Limb (tissue), 2 donors: ENCODE data around the gene STX18.
"Not testable (repeated sequence)": the region's sequence is repeated elsewhere in the genome, so short reads cannot be mapped to it uniquely, and the experiment has no call there.

Experiments used
- DNase-seq, 2 donors: peaks; one replicate each; pipeline ENCODE4 v3.0.0-alpha.2; 2016; ENCODE audit errors: extremely low spot score in 2 of 2

STX18 gene

DNA sequence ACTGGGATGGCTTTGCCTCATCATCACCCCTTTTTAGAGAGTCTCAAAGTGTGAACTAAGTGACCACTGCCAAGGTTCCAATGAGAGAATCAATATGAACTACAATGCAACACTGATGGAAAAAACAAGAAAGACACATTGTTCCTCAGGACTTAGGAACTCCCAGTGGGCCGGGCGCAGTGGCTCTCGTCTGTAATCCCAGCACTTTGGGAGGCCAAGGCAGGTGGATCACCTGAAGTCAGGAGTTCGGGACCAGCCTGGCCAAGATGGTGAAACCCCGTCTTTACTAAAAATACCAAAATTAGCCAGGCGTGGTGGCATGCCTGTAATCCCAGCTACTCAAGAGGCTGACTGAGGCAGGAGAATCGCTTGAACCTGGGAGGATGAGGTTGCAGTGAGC, 119.7 kb downstream of the STX18 start:
- DNase-seq: not testable (repeated sequence)

DNA sequence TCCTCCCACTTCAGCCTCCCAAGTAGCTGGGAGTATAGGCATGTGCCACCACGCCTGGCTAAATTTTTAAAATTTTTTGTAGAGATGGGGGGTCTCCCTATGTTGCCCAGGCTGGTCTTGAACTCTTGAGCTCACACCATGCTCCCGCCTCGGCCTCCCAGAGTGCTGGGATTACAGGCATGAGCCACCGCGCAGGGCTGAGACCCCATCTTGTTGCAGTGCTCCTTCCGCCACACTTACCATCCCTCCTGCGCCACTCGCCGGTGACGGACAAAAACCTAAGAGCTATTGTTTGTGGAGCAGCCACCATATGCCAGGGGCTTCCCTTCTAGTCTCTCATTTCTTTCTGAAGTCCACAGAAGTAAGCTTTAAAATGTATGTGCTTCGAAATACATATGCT, 120.5 kb downstream of the STX18 start:
- peak in 1 of 2 donors; percentile 13 for DNase-seq

DNA sequence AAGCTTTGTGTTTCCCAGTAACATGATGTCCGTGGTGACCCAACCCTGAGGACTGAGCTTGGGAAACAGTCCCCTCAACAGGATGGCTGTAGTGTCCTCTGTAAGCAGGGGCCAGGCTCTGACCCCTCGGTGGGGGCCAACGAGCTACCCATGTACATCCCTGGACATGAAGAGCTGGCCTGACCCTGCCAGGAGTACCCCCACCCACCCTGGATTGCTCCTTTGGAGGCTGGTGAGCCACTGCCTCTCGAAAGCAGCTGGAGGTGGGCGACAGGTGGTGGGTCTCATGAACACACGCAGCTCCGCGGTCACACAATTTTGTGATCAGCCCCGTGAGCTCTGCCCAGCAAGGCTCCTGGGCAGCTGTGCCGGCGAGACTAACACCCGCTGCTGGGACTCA, 121.4 kb downstream of the STX18 start:
- DNase-seq: peak in 1 of 2 donors; percentile 15

DNA sequence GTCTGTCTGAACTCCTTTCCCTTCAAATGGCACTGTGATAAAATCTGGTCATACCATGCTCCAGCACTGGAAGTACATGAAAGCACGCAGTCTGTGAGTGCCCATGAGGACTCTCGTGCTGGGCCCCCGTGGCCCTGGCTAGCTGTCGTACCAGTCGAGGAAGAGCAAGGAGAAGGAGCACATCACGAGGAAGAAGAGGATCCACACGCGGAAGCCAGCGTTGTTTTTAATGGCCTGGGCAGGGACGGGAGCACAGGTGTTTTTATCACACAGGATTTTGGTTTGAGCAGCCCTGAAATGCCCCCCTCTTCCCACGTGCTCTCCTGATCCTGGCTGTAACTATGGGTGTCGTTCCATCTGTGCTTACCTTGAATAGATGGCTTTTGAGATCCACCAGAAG, 122.0 kb downstream of the STX18 start:
- DNase-seq: peak in 1 of 2 donors; percentile 8

DNA sequence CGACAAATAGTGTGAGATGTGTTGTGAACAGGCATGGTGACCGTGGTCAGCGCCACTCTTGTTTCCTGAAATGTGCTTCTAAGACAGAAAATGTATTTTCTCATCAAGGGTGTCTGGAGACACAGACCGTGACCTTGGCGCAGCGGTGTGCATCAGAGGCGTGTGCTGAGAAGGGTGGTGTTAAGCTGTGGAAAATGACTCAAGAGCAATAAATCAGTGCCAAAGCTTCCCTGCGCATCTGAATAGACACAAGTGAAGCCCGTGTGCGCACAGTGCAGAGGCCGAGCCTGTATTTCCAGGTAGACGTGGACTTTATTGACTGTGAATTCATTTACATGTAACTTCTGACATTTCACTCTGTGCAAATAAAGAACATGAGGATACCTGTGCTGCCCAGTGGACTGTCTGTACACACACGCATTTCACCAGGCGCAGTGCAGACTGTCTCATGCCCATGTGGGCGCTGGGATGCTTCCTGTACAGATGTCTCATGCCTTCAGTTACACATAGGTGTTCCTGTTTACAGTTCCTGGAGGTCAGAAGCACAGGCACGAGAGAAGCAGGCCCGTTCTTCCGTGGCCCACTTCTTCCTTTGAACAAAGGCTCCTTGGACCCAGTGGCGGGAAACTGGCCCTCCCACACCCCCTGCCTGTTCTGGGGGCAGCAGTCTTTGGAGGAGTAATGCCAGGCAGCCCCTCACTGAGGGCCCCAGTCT, 123.0 kb downstream of the STX18 start:
- peak in 1 of 2 donors; percentile 14 for DNase-seq

DNA sequence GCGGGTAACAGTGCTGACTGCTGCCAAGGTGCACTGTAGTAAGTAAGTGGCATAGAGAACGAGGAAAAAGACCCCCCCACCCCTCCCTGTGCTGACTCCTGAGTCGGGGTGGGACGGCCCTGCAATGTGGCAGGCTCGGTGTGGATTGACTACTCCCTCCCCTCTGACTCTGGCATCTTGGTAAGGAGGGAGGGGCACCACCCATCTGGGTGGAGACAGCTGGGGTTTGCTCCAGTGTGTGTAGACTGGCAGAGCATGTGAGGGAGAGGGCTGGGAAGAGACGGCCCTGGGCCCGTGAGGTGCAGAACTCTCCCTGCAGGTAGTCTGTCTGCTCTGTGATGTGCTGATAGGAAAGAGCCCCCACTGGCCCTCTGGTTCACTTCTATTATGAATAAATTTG, 124.0 kb downstream of the STX18 start:
- peak in 1 of 2 donors; percentile 24 for DNase-seq

DNA sequence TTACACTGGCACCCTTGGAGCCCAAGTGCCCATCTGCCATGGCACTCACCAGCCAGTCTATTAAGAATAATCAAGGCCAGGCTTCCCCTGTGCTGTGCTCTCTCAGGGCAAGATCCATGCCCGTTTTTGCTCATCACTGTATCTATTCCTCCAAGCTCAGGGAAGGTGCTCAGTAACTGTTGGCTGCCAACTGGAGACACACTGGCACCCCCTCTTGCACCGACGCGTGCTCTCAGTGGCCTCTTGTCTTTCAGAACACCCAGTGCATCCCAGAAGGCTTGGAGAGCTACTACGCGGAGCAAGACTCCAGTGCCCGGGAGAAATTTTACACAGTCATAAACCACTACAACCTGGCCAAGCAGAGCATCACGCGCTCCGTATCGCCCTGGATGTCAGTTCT, 124.9 kb downstream of the STX18 start:
- DNase-seq: no peak

DNA sequence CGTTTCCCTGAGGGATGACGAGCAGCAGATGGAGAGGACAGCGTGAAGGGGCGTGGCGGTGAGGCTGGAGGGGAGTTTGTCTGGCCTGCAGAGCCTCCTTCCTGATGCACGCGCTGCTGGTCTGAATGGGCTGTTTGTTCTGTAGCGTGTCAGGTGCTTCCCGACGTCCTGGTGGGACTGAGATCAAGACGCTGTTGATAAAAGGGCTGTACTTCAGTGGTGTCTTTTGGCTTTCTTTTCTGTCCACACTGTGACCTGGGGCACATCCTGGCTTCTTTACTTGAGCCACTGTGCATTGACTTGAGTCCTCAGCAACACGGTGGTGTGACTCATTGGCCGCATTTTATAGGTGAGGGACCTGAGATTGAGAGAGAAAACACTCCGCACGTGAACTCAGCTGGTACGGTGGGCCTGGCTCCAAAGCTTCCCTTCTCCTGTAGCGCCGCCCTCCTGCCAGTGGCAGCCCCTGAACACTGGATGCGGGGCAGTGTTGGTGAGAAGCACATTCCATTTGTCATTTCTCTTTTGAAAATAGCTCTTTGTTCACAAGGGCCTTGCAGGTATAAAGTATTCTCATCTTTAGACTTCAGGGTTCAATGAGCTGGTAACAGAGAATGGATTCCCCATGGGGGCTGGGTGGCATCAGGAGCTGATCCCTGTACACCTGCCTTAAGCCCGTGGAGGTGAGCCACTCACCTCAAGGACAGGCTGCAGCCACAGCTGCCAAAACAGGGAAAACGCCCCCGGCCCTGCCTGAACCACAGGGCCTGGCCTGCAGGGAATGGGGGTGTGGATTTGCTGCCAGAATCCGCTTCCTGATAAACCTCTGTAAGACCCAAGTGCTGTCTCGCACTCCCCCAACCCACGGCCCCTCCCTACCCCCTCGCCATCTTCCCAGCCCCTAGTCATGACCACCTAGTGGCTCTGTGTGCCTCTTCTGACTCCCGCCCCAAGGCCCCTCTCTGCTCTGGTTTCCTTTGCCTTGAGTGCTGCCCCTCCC, 125.7 kb downstream of the STX18 start:
- no peak for DNase-seq

DNA sequence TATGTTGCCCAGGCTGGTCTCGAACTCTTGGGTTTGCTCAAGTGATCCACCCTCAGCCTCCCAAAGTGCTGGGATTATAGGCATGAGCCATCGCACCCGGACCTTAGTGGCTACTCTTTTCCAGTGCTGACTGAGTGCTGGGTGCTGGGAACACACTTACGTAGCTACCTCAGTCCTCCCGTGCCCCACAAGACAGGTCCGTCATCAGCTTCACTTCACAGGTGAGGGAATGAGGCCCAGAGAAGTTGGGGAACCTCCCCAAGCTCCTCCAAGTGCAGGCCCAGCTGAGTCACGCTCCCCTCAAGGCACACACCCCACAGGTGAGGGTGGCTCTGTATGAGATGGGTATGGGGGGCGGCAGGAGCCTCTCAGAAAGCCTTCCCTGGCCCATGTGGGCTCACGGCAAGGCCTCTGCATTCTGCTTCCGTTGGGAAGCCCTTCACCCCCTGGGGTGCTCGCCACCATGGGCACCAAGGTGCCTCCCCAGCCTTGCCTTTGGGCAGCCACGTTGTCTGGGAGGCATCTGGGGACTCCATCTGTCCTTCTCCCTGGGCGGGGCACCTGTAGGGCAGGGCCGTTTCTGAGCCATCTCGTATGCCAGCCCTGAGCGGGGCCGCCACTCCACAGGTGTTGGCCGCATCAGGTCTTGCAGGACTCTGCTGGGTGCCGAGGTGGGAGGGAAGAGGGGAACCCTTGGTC, 126.6 kb downstream of the STX18 start:
- DNase-seq: no peak

DNA sequence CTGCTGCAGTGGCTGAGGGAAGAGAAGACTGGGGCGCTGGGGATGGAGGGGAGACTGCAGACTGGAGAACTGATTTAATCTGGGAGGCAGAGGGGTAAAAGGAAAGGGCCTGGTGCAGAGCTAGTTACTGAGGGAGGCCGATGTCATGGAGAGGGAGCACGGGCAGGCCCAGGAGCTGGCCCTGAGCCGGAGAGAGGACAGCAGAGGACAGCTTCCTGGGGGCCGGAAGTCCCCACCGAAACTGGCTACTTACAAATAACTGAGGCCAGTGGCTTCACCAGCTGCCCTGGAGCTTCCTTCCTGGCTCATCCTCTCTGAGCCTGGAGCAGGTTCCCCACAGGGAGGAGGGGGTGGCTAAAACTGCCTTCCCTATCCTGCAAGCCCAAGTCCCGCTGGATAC, 128.0 kb downstream of the STX18 start:
- DNase-seq: no peak

DNA sequence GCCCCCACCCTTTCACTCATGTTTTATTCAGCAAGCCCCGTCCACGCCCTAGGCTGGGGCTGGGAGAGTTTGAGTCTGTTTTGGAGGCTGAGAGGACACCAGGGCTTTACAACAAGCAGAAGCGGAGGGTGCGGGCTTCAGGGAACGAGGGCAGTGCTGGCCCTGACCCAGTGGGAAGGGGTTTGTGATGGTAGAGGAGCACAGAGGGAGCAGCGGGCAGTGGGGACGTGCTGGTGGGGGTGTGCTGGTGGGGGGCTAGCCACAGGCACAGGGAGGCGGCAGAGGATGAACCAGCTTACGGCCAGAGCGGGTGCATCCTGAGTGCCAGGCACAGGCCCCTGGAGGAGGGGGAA, 128.5 kb downstream of the STX18 start:
- no peak for DNase-seq

DNA sequence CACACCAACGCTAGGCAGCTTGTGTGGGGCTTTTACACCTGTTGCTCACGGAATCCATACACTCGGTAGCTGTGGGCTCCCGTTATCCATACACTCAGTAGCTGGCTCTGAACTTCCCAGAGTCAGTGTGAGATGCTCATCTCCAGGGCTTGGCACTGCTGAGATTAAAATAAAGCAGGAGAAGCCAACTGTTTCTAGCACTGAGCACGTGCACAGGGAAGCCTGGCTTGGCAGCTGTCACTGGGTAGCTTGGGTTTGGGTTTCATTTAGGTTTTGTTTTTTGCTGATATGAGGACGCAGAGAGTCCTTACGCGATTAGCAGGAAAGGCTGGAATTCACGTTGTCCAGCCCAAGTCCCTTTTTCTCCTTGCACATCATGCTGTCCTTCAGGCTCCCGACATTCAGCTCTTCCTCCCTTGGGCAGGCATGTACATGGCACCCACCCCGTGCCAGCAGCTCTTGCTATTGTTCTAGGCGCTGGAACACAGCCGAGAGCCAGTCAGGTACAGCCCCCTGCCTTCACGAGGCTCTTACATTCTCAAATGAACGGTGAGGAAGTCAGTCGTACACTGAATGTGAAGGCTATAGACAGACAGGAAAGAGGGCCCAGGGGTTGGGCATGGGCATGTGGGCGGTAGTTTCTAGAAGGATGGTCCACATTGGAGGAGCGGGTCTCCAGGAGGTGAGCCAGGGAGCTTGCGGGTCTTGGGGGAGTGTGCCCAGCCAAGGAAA, 129.0 kb downstream of the STX18 start:
- DNase-seq: no peak

DNA sequence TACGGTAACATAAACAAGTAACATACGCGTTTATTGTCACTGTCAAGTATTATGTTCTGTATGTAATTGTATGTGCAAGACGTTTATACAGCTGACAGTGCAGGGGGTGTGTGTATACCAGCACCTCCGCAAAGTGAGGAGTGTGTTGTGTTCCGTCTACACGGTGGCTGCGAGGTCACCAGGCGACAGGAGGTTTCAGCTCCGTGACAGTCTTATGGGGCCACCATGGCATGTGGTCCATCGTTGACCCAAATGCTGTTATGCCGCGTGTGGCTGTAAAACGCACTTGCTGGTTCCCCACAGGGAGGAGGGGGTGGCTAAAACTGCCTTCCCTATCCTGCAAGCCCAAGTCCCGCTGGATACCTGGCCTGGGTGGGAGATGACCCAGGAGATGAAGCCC, 129.9 kb downstream of the STX18 start:
- no peak for DNase-seq

DNA sequence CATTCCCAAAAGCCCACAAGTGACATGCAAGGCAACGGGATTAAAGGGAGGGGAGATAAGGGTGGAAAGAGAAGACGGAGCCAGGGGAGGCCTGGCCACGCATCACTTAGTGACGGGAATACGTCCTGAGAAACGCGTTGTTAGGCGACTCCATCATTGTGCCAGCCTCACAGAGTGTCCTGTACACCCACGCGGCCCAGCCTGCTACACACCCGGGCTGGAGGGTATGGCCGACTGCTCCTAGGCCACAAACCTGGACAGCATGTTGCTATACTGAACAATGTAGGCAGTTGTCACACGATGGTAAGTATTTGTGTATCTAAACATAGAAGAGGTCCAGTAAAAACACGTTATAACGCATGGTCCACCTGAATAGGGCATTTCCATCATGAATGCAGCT, 131.6 kb downstream of the STX18 start:
- no peak for DNase-seq

DNA sequence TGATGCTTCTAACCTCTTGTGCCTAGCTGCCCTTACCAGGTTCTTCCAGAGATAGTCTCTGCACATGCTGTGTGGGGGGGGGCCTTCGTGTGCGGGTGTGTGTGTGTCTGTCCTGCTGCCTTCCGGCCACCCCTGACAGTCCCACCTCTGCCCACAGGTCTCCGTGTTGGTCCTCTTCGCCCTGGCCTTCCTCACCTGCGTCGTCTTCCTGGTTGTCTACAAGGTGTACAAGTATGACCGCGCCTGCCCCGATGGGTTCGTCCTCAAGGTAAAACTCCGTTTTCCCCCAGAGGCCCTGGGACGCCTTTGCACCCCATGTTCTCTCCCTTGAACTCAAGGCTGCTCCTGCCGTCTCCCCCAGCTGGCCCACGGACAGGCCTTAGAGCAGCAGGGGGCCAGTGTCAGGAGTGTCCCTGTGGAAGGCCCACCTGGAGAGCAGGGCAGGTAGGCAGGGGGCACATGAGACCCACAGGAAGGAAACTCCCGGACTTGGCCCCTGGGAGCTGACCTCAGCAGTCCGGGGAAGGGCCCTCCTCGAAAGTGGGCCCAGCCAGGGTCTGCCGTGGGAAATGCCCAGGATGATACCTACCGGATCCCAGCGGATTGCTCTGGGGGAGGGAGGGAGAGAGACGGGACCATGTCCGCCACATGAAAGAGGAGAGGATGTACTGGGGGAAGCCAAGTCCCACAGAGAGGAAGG, 132.3 kb downstream of the STX18 start:
- no peak for DNase-seq

DNA sequence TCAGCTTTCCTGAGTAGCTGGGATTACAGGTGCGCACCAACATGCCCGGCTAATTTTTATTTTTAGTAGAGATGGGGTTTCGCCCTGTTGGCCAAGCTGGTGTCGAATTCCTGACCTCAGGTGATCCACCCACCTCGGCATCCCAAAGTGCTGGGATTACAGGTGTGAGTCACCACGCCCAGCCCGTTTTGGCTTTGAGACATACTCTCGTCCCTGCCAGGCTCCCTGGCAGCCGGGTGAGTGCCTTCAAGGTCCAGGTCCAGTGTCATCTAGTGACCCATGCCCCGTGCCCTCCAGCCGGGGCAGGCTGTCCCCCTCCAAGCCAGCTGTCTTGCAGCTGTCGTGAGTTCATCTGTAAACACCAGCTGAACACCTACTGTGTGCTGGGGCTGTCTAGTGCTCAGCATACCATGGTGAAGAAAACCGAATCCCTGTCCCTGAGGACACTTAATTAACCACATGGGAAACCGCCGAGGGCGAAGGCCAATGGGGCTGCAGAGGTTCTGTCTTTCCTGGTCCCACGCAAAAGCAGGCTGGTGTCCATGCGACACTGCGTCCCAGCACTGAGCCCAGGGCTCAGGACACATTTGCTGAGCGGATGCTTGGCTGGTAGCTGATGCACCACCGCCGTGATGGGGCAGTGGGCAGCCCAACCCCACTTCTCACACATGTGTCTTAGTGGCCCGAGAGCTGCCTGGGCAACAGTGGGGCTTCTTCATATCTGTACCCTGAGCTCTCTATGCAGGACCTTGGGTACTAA, 133.1 kb downstream of the STX18 start:
- no peak for DNase-seq

DNA sequence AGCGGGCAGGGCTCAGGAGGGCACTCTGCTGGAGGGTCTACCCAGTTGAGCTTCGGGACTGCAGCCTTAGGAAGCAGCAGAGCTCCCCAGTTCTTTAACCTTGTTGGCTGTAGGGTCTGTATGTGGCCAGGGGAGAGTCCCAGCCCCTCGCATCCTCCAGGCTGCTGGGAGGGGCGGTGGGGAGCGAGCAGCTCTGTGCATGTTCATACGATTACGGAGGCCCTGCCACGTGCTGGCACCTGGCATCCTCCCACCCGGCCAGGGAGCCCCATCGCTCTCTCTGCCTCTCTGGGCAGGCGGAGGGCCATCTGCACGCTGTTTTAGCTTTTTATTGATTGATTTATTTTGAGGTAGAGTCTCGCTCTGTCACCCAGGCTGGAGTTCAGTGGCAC, 133.7 kb downstream of the STX18 start:
- no peak for DNase-seq

DNA sequence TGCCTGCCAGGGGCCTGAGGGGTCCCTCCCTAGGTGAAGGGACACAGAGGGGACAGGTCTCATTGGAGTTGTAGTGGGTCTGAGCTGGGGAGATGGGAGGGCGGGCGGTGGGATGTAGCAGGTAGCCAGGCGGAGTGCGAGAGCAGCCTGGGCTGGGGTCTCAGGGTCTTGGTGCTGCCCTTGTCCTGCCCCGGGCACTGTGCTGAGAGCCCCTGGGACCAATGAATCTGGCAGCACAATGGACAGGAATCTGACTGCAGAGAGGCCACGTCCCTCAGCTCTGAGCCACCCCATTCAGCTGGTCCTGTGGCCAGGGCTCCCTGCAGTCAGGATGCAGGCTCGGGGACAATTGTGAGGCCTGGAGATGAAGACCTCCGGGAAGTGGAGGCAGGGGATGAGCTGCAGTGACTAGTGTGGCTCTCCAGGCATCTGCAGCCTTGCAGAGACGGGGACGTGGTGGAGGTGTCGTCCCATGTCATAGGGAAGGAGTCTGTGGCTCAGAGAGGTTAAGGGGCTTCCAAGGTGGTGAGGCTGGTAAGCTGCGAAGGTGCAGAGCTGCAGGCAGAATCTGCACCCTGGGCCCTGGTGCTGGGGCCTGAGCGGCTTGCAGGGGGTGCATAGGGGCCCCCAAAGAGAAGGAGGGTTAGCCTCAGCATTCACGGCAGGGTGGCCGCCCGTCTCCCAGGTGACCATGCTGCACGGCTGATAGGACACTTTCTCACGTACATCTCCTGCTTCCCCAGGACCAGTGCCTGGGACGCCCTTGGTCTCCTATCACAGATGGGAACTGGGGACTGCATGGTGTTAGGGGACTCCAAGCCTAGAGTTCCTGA, 134.3 kb downstream of the STX18 start:
- DNase-seq: no peak
